GM18526 (cell line): ENCODE measurements around the gene SNX13.

Source experiments
- POLR2A ChIP-seq: IDR thresholded peaks from 3 replicates; pipeline ENCODE4 v1.6.1; 2011; ENCODE audit not compliant: insufficient read length; ENCODE audit errors: extremely low read depth

Gene SNX13

DNA sequence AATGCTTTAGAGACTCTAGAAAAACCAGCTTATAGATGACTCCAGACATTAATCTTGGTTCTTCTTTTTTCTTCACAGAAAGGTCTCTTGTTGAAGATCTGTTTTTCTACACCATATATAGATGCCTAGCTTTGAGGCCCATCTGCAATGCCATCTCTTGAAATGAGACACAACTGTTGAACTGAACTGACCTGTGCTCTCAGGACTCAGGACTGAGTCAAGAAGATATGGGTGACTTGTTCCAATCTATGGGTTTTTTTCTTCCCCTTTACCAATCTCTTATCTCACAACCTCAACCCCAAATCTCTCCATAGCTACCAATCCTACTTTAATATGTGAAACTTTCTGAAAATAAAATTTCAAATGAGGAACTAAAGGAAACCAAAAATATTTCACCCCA is 194.7 kb downstream of the SNX13 start:
- no peak for TF ChIP-seq POLR2A

DNA sequence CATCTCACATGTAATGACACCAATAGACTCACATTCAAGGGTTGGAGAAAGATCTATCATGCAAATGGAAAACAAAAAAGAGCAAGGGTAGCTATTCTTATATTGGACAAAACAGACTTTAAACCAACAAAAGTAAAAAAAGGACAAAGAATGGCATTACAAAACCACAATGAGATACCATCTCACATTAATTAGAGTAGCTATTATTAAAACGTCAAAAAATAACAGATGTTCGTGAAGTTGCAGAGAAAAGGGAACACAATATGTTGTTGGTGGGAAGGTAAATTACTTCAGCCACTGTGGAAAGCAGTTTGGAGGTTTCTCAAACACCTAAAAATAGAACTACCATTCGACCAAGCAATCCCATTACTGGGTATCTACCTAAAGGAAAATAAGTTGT is 197.0 kb downstream of the SNX13 start:
- no peak for TF ChIP-seq POLR2A

DNA sequence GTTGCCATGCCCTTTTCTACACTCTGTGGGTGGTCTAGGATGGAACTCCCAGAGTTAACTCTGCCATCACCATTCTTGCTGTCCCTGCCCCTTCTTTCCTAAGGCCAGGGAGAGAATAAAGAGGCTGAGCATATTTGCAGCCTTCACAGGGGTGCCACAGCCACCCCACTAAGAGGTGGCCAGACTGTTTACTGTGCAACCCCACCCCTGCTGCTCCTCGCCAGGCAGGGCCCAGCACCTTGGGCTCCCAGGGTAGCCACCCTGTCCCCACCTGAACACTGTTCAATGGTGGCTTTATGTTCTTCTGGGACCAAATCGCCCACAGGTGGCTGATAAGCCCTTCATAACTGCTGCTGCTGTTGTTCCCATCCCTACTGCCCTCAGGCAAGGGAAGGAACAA is 198.9 kb downstream of the SNX13 start:
- no peak for TF ChIP-seq POLR2A
